Measurements from ENCODE around the gene NFKBIA.

The NFKBIA gene

GRCh38 chr14:35390577-35391387 lies 13.8 kb downstream of the NFKBIA start:
- no peak for DNase-seq
- no peak overlapping the region for H3K27ac Mint-ChIP-seq
- no peaks in the 10 kb centered on the region for H3K9me3 Mint-ChIP-seq

GRCh38 chr14:35389315-35389667 lies 15.3 kb downstream of the NFKBIA start:
- Mint-ChIP-seq H3K4me3 (no peak overlapping the region), H3K27ac (no peak overlapping the region), H3K36me3 (ENCODE audit: low read depth) (no peaks in the 10 kb centered on the region), H3K4me1 (peaks cover 36% of the 10 kb centered on the region), H3K27me3 (ENCODE audit: low read depth, poor library complexity) (peaks cover 19% of the 10 kb centered on the region), H3K9me3 (no peaks in the 10 kb centered on the region)
- TF ChIP-seq CTCF (IDR thresholded peaks at IDR 0.05): no peak
- no peak for DNase-seq

More at GRCh38 chr14:35390577-35391387, 13.8 kb downstream of the NFKBIA start:
- Mint-ChIP-seq H3K27me3 (ENCODE audit: low read depth, poor library complexity) (peaks cover 14% of the 10 kb centered on the region), H3K4me1 (peaks cover 22% of the 10 kb centered on the region), H3K36me3 (ENCODE audit: low read depth) (no peaks in the 10 kb centered on the region), H3K4me3 (no peak overlapping the region)
- TF ChIP-seq CTCF (IDR thresholded peaks at IDR 0.05): no peak

GRCh38 chr14:35388656-35389314 lies 15.8 kb downstream of the NFKBIA start:
- DNase-seq: no peak
- peaks cover 38% of the 10 kb centered on the region for H3K4me1 Mint-ChIP-seq
- TF ChIP-seq CTCF (IDR thresholded peaks at IDR 0.05): no peak
- H3K27me3 Mint-ChIP-seq (ENCODE audit: low read depth, poor library complexity): peaks cover 15% of the 10 kb centered on the region
- H3K4me3 Mint-ChIP-seq: no peak overlapping the region
- no peaks in the 10 kb centered on the region for H3K36me3 Mint-ChIP-seq (ENCODE audit: low read depth)
- H3K27ac Mint-ChIP-seq: no peak overlapping the region
- H3K9me3 Mint-ChIP-seq: no peaks in the 10 kb centered on the region

- TF ChIP-seq CTCF (IDR thresholded peaks at IDR 0.05): no peak
- Mint-ChIP-seq H3K4me1 (peaks cover 38% of the 10 kb centered on the region), H3K27ac (no peak overlapping the region), H3K27me3 (ENCODE audit: low read depth, poor library complexity) (peaks cover 15% of the 10 kb centered on the region), H3K36me3 (ENCODE audit: low read depth) (no peaks in the 10 kb centered on the region), H3K4me3 (no peak overlapping the region), H3K9me3 (no peaks in the 10 kb centered on the region)
- no peak for DNase-seq
These were observed 16.6 kb downstream of the NFKBIA start for GRCh38 chr14:35387713-35388579.

GRCh38 chr14:35387219-35387618 lies 17.3 kb downstream of the NFKBIA start:
- H3K27ac Mint-ChIP-seq: peak overlapping the region; percentile 16
- peaks cover 38% of the 10 kb centered on the region for H3K4me1 Mint-ChIP-seq
- no peak overlapping the region for H3K4me3 Mint-ChIP-seq

More at GRCh38 chr14:35387219-35387618, 17.3 kb downstream of the NFKBIA start:
- no peak for DNase-seq
- no peaks in the 10 kb centered on the region for H3K9me3 Mint-ChIP-seq
- peaks cover 15% of the 10 kb centered on the region for H3K27me3 Mint-ChIP-seq (ENCODE audit: low read depth, poor library complexity)
- TF ChIP-seq CTCF (IDR thresholded peaks at IDR 0.05): no peak
- no peaks in the 10 kb centered on the region for H3K36me3 Mint-ChIP-seq (ENCODE audit: low read depth)
